Trophoblast cell (in vitro differentiated cells and primary cell): Measurements from ENCODE around the gene AHI1.

Experiments
- DNase-seq, 2 donors: peaks; one replicate each; pipeline ENCODE4 v3.0.0-alpha.2; 2016
- H2AFZ ChIP-seq: 2 replicates; pipeline ENCODE4 v1.6.1; 2013; ENCODE audit warnings: low read length, moderate library complexity, mild to moderate bottlenecking; ENCODE audit not compliant: insufficient read depth, poor library complexity
- H2AK5ac ChIP-seq: 2 replicates; pipeline ENCODE4 v1.6.1; 2013; ENCODE audit warnings: mild to moderate bottlenecking, low read length
- H2BK120ac ChIP-seq: 2 replicates; pipeline ENCODE4 v1.6.1; 2013; ENCODE audit warnings: low read length, mild to moderate bottlenecking, moderate library complexity; ENCODE audit not compliant: insufficient read depth, poor library complexity
- H2BK12ac ChIP-seq: 2 replicates; pipeline ENCODE4 v1.6.1; 2013; ENCODE audit warnings: mild to moderate bottlenecking, low read length, moderate library complexity
- H2BK5ac ChIP-seq: 2 replicates; pipeline ENCODE4 v1.6.1; 2013; ENCODE audit warnings: low read length, low read depth, moderate library complexity, mild to moderate bottlenecking; ENCODE audit not compliant: poor library complexity
- H3K14ac ChIP-seq: 2 replicates; pipeline ENCODE4 v1.6.1; 2013; ENCODE audit warnings: mild to moderate bottlenecking, low read length
- H3K18ac ChIP-seq: 2 replicates; pipeline ENCODE4 v1.6.1; 2013; ENCODE audit warnings: mild to moderate bottlenecking, low read length
- H3K23ac ChIP-seq: 2 replicates; pipeline ENCODE4 v1.6.1; 2013; ENCODE audit warnings: low read length
- H3K27ac ChIP-seq: 2 replicates; pipeline ENCODE4 v1.5.1; 2013; ENCODE audit warnings: low read depth, mild to moderate bottlenecking, inconsistent platforms, low read length, moderate library complexity
- H3K27me3 ChIP-seq: 2 replicates; pipeline ENCODE4 v1.6.1; 2013; ENCODE audit warnings: inconsistent platforms, mild to moderate bottlenecking, low read length, moderate library complexity; ENCODE audit not compliant: insufficient read depth
- H3K36me3 ChIP-seq, 2 experiments: 1 replicate in 1 of 2; 2 replicates in 1 of 2; pipeline ENCODE4 v1.6.1; 2013; ENCODE audit warnings: low read length in 2 of 2, mild to moderate bottlenecking in 2 of 2, moderate library complexity in 1 of 2; ENCODE audit not compliant: insufficient read depth in 2 of 2, control insufficient read depth in 1 of 2
- H3K4ac ChIP-seq: 2 replicates; pipeline ENCODE4 v1.6.1; 2013; ENCODE audit warnings: low read depth, mild to moderate bottlenecking, low read length, moderate library complexity
- H3K4me1 ChIP-seq, 2 experiments: 1 replicate in 1 of 2; 2 replicates in 1 of 2; pipeline ENCODE4 v1.6.1; 2013; ENCODE audit warnings: low read length in 2 of 2, mild to moderate bottlenecking in 2 of 2, moderate library complexity in 1 of 2; ENCODE audit not compliant: insufficient read depth in 2 of 2, control insufficient read depth in 1 of 2
- H3K4me2 ChIP-seq: 2 replicates; pipeline ENCODE4 v1.6.1; 2013; ENCODE audit warnings: inconsistent platforms, mild to moderate bottlenecking, low read length, moderate library complexity
- H3K4me3 ChIP-seq: 2 replicates; pipeline ENCODE4 v1.5.1; 2013; ENCODE audit warnings: mild to moderate bottlenecking, low read depth, low read length, inconsistent platforms
- H3K79me1 ChIP-seq: one replicate; pipeline ENCODE4 v1.6.1; 2013; ENCODE audit warnings: low read length
- H3K79me2 ChIP-seq: 2 replicates; pipeline ENCODE4 v1.6.1; 2013; ENCODE audit warnings: low read length, mild to moderate bottlenecking; ENCODE audit not compliant: control insufficient read depth, insufficient read depth, poor library complexity
- H3K9ac ChIP-seq: 2 replicates; pipeline ENCODE4 v1.6.1; 2013; ENCODE audit warnings: mild to moderate bottlenecking, low read length
- H3K9me3 ChIP-seq: 2 replicates; pipeline ENCODE4 v1.6.1; 2013; ENCODE audit warnings: low read depth, mild to moderate bottlenecking, control low read depth, inconsistent platforms, low read length; ENCODE audit not compliant: insufficient read depth
- H4K12ac ChIP-seq: 2 replicates; pipeline ENCODE4 v1.6.1; 2013; ENCODE audit warnings: low read depth, mild to moderate bottlenecking, low read length, moderate library complexity
- H4K8ac ChIP-seq: 2 replicates; pipeline ENCODE4 v1.6.1; 2013; ENCODE audit warnings: low read depth, mild to moderate bottlenecking, low read length, moderate library complexity
- H4K91ac ChIP-seq: one replicate; pipeline ENCODE4 v1.6.1; 2013; ENCODE audit warnings: low read depth, mild to moderate bottlenecking, low read length, moderate library complexity
- WGBS: extraction: QIAGEN DNeasy Blood & Tissue Kit; methylation state at CpG from one replicate; pipeline ENCODE4 v1.1.7; 2013; ENCODE audit warnings: missing lambda C conversion rate; ENCODE audit not compliant: insufficient read length, insufficient coverage; ENCODE audit errors: extremely low coverage; 5-methylcytosine and 5-hydroxymethylcytosine counted together

Gene AHI1

DNA sequence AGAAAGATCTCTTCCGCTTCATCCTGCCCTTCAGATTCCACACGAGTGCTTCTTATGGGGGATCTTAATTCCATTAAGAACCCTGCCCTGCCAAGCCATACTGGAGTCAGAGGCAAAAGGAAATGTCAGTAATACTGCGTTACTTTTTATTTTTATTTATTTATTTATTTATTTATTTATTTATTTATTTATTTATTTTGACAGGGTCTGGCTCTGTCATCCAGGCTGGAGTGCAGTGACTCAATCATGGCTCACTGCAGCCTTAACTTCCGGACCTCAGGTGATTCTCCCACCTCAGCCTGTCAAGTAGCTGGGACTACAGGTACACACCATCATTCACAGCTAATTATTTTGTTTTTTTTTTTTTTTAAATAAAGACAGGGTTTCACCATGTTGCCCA is 236.9 kb downstream of the AHI1 start:
- Histone ChIP-seq H3K9ac (no peak overlapping the region), H3K27ac (no peak overlapping the region), H3K79me1 (no peaks in the 10 kb centered on the region), H2BK12ac (no peak overlapping the region), H3K79me2 (no peaks in the 10 kb centered on the region), H3K27me3 (no peaks in the 10 kb centered on the region), H4K12ac (no peak overlapping the region), H3K9me3 (no peaks in the 10 kb centered on the region), H3K18ac (no peak overlapping the region), H3K4me3 (no peak overlapping the region), H2BK5ac (no peak overlapping the region), H2BK120ac (no peak overlapping the region), H2AK5ac (no peak overlapping the region), H3K14ac (no peak overlapping the region), H2AFZ (no peak overlapping the region), H3K23ac (no peak overlapping the region), H3K4ac (no peak overlapping the region), H3K4me2 (no peak overlapping the region), H4K91ac (no peak overlapping the region), H3K4me1 (peaks cover 0 to 2% of the 10 kb centered on the region in 2 experiments), H3K36me3 (no peaks in the 10 kb centered on the region), H4K8ac (no peak overlapping the region)
- no CpG with 5 or more reads among the region's 4 CpGs for WGBS
- no peak for DNase-seq

DNA sequence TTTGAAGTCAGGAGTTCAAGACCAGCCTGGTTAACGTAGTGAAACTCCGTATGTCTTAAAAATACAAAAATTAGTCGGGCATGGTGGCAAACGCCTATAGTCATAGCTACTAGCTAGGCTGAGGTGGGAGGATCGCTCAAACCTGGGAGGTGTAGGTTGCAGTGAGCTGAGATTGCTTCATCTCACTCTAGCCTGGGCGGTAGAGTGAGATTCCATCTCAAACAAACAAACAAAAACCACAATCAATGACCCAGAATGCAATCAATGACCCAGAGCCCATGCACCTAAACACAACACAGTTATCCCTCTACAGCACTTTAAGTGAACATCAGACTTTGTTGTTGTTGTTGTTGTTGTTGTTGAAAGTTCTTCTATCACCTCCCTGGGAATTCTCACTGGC is 238.6 kb downstream of the AHI1 start:
- no peak overlapping the region for H2AK5ac ChIP-seq
- H3K79me2 ChIP-seq, result no peaks in the 10 kb centered on the region
- H4K91ac ChIP-seq, result no peak overlapping the region
- H3K9ac ChIP-seq, result no peak overlapping the region
- H4K12ac ChIP-seq, result no peak overlapping the region
- no peak overlapping the region for H2BK5ac ChIP-seq
- peaks cover 0 to 2% of the 10 kb centered on the region in 2 experiments for H3K4me1 ChIP-seq
- no CpG with 5 or more reads among the region's 6 CpGs for WGBS
- no peak overlapping the region for H2BK12ac ChIP-seq
- H3K14ac ChIP-seq, result no peak overlapping the region
- H3K23ac ChIP-seq, result no peak overlapping the region
- no peak overlapping the region for H2AFZ ChIP-seq
- DNase-seq, result peak in 1 of 2 donors; percentile 52
- H3K4ac ChIP-seq, result no peak overlapping the region
- no peaks in the 10 kb centered on the region for H3K36me3 ChIP-seq
- no peak overlapping the region for H3K27ac ChIP-seq
- H3K27me3 ChIP-seq, result no peaks in the 10 kb centered on the region
- no peaks in the 10 kb centered on the region for H3K9me3 ChIP-seq
- H3K4me2 ChIP-seq, result no peak overlapping the region
- no peak overlapping the region for H3K4me3 ChIP-seq
- H3K18ac ChIP-seq, result no peak overlapping the region
- no peak overlapping the region for H2BK120ac ChIP-seq
- no peak overlapping the region for H4K8ac ChIP-seq
- H3K79me1 ChIP-seq, result no peaks in the 10 kb centered on the region

DNA sequence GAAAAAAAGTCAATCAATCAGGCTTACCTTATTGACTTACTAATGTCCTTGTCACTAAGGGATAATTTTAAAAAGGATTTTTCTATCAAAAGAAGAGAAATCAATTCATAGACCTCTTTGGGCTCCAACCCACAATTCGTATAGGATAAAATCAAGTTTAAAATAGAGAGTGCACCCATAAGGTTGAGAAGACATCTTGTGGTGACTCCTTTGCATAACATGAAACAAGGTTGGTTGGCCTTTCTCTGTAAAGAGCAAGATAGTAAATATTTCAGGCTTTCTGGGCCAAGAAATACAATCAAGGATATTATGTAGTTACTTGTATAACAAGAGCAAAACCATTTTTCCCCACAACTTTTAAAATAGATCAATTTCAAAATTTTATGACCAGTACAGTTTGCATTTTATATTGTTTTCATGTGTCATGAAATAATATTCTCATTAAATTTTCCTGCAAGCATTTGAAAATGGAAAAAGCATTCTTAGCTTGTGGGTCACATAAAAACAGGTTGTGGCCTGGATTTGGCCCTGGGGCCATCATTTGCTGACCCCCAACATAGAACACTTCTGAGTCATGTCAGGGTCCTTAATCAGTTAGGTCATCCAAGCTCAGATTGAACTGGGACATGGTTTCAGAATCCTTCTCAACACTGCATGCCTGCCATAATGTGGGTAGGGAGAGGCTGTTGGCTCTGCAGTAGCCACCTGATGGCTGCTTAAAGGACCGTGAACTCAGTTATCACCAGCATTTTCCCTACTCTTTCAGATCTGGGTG is 239.7 kb downstream of the AHI1 start:
- Histone ChIP-seq H3K23ac (no peak overlapping the region), H3K4me1 (peaks cover 0 to 2% of the 10 kb centered on the region in 2 experiments), H3K36me3 (no peaks in the 10 kb centered on the region), H2AFZ (no peak overlapping the region), H4K91ac (no peak overlapping the region), H4K12ac (no peak overlapping the region), H3K4me3 (no peak overlapping the region), H3K14ac (no peak overlapping the region), H3K27me3 (no peaks in the 10 kb centered on the region), H2BK5ac (no peak overlapping the region), H3K18ac (no peak overlapping the region), H2AK5ac (no peak overlapping the region), H3K79me1 (no peaks in the 10 kb centered on the region), H2BK120ac (no peak overlapping the region), H3K9ac (no peak overlapping the region), H4K8ac (no peak overlapping the region), H3K4me2 (no peak overlapping the region), H3K79me2 (no peaks in the 10 kb centered on the region), H3K9me3 (no peaks in the 10 kb centered on the region), H3K4ac (no peak overlapping the region), H2BK12ac (no peak overlapping the region), H3K27ac (no peak overlapping the region)
- no CpG with 5 or more reads among the region's 2 CpGs for WGBS
- no peak for DNase-seq

DNA sequence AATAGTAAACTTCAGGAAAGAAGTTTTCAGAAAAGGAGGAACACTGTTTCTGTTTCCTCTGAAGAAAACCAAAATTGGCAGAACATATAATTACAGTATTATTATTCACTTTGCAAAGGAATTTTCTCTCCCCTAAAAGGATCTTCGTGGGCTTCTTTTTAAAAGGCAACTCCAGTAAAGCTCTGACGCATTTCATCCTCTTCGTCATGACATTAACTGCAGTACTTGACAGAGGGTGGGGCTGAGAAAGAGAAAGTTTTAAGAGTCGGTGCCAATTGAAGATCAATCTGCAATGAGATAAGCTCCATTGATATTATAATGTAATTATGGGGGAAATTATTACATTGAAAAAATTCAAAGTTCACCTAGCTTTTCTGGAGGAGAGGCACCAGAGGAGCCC is 240.7 kb downstream of the AHI1 start:
- H2AFZ ChIP-seq, result no peak overlapping the region
- no peak overlapping the region for H3K18ac ChIP-seq
- no peak overlapping the region for H4K8ac ChIP-seq
- H3K4me1 ChIP-seq, result peaks cover 0 to 2% of the 10 kb centered on the region in 2 experiments
- no peak overlapping the region for H2BK5ac ChIP-seq
- no peak overlapping the region for H3K4me3 ChIP-seq
- H3K14ac ChIP-seq, result no peak overlapping the region
- no peak overlapping the region for H3K23ac ChIP-seq
- no peak overlapping the region for H2BK120ac ChIP-seq
- no peak overlapping the region for H3K27ac ChIP-seq
- H3K79me2 ChIP-seq, result no peaks in the 10 kb centered on the region
- DNase-seq, result no peak
- H4K91ac ChIP-seq, result no peak overlapping the region
- no peak overlapping the region for H4K12ac ChIP-seq
- no peaks in the 10 kb centered on the region for H3K36me3 ChIP-seq
- no peak overlapping the region for H3K4ac ChIP-seq
- no peaks in the 10 kb centered on the region for H3K9me3 ChIP-seq
- H3K27me3 ChIP-seq, result no peaks in the 10 kb centered on the region
- no peak overlapping the region for H2AK5ac ChIP-seq
- no peak overlapping the region for H3K4me2 ChIP-seq
- no peak overlapping the region for H3K9ac ChIP-seq
- no CpG with 5 or more reads among the region's 4 CpGs for WGBS
- no peaks in the 10 kb centered on the region for H3K79me1 ChIP-seq
- no peak overlapping the region for H2BK12ac ChIP-seq
